Measurements from ENCODE around the gene DAB2IP. TPM values are rescaled to one million over a fixed set of nuclear protein-coding genes. Genes with fewer than 3 reads are reported as not detected.

DAB2IP gene
- total RNA-seq, 1 experiment from 2014 or later, result 52.6 TPM

DNA sequence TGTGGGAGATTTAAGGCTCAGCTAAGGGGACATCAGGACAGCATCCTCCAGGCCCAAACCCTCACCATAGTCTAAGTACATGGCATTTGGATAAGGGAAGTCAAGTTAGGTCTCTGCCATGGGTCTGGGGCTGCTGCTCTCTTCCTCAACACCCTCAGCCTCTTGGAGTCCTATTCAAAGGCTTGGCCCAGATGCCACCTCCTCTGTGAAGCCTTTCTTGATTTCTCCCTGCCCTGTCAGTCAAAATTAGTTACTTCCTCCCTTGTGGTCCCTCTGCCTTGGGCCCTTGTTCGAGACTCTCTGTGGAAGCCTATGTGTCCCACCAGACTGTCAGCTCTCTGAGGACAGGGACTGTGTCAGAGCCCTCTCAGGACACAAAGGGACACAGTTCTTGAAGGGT lies 17.7 kb upstream of the DAB2IP start (continued):
- TF ChIP-seq, protein P1, sequence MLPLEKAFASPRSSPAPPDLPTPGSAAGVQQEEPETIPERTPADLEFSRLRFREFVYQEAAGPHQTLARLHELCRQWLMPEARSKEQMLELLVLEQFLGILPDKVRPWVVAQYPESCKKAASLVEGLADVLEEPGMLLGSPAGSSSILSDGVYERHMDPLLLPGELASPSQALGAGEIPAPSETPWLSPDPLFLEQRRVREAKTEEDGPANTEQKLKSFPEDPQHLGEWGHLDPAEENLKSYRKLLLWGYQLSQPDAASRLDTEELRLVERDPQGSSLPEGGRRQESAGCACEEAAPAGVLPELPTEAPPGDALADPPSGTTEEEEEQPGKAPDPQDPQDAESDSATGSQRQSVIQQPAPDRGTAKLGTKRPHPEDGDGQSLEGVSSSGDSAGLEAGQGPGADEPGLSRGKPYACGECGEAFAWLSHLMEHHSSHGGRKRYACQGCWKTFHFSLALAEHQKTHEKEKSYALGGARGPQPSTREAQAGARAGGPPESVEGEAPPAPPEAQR (CRISPR knock-in tag; IDR thresholded peaks at IDR 0.05), result no peak
- no peak for TF ChIP-seq NFE2L1 (CRISPR knock-in tag; IDR thresholded peaks at IDR 0.05)

DNA sequence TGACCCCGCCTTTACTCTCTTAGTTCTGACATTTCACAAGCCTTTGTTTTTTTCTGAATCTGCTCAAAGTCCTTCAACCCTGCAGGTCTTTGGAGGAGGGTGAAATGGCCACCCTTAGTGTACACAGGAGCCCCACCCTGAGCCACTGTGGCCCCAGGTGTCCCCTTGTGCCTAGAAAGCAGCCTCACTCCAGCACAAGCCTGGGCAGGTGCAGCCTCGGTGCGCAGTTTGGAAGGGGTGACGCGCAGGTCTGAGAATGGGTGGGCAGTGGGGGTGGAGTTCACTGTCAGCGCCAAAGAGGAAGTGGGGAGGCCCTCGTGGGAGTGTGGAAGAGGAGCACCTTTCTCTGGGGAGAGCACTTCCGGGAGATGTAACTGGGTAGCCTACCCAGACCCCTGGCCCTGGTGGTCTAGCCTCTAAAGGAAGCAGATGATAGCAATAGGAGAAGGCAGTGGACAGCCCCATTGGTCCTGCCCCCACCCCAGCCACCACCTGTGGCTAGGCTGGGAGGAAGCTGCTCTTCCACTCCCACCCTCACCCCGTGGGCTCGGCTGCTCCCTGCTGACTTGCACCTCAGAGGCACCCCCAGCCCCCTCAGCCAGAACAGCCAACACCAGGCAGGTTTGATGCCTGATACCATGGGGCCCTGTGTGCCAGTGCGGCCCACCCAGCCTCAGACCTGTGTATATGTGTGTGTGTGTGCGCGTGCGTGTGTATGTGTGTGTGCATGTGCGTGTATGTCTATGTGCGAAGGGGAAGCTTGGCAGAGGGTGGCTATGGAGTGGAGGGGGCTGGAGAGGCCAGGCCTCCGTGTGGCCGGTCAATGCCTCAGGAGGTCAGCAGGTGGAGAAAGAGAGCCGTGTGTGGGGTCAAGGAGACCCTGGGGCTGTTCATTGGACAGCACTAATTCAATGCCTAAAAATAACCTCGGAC lies 16.8 kb upstream of the DAB2IP start:
- TF ChIP-seq, protein P2, sequence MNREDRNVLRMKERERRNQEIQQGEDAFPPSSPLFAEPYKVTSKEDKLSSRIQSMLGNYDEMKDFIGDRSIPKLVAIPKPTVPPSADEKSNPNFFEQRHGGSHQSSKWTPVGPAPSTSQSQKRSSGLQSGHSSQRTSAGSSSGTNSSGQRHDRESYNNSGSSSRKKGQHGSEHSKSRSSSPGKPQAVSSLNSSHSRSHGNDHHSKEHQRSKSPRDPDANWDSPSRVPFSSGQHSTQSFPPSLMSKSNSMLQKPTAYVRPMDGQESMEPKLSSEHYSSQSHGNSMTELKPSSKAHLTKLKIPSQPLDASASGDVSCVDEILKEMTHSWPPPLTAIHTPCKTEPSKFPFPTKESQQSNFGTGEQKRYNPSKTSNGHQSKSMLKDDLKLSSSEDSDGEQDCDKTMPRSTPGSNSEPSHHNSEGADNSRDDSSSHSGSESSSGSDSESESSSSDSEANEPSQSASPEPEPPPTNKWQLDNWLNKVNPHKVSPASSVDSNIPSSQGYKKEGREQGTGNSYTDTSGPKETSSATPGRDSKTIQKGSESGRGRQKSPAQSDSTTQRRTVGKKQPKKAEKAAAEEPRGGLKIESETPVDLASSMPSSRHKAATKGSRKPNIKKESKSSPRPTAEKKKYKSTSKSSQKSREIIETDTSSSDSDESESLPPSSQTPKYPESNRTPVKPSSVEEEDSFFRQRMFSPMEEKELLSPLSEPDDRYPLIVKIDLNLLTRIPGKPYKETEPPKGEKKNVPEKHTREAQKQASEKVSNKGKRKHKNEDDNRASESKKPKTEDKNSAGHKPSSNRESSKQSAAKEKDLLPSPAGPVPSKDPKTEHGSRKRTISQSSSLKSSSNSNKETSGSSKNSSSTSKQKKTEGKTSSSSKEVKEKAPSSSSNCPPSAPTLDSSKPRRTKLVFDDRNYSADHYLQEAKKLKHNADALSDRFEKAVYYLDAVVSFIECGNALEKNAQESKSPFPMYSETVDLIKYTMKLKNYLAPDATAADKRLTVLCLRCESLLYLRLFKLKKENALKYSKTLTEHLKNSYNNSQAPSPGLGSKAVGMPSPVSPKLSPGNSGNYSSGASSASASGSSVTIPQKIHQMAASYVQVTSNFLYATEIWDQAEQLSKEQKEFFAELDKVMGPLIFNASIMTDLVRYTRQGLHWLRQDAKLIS (CRISPR knock-in tag; IDR thresholded peaks at IDR 0.05; ENCODE audit: borderline replicate concordance), result no peak
- peak; percentile 37 for TF ChIP-seq CTCF (IDR thresholded peaks at IDR 0.05)
- TF ChIP-seq JUN (CRISPR knock-in tag; IDR thresholded peaks at IDR 0.05), result no peak
- no peak for TF ChIP-seq RORB (CRISPR knock-in tag; IDR thresholded peaks at IDR 0.05)
- peaks cover 48% of the 10 kb centered on the region for H3K4me1 Mint-ChIP-seq
- H3K36me3 Mint-ChIP-seq, result no peaks in the 10 kb centered on the region
- POLR2A ChIA-PET, result interaction anchor here (1.0 kb wide), 1 partner anchor 10 kb away, joined by 3 read pairs; no protein-coding TSS in a partner anchor
- CTCF ChIA-PET, result interaction anchor here (0.9 to 8.8 kb wide), 13 partner anchors 9 to 297 kb away, joined by 3 to 115 read pairs (median 6); no protein-coding TSS in a partner anchor
- H3K27ac Mint-ChIP-seq, result peak overlapping the region; percentile 64
- no peaks in the 10 kb centered on the region for H3K27me3 Mint-ChIP-seq (ENCODE audit: low read depth)
- no peaks in the 10 kb centered on the region for H3K9me3 Mint-ChIP-seq
- DNase-seq (ENCODE audit: low spot score) (peak; percentile 70), ATAC-seq (peak; percentile 88)
- no peak overlapping the region for H3K4me3 Mint-ChIP-seq

GRCh38 chr9:121635300-121635876 lies 16.0 kb upstream of the DAB2IP start:
- H3K27ac Mint-ChIP-seq, result no peak overlapping the region; the same call in 1 of the 2 replicates
- no peak for TF ChIP-seq ATF1 (CRISPR knock-in tag; IDR thresholded peaks at IDR 0.05)
- TF ChIP-seq, protein P3, sequence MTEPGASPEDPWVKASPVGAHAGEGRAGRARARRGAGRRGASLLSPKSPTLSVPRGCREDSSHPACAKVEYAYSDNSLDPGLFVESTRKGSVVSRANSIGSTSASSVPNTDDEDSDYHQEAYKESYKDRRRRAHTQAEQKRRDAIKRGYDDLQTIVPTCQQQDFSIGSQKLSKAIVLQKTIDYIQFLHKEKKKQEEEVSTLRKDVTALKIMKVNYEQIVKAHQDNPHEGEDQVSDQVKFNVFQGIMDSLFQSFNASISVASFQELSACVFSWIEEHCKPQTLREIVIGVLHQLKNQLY (CRISPR knock-in tag; IDR thresholded peaks at IDR 0.05), result no peak
- no peak for TF ChIP-seq GABPB1 (CRISPR knock-in tag; IDR thresholded peaks at IDR 0.05)
- DNase-seq (ENCODE audit: low spot score) (no peak), ATAC-seq (no peak; the same call in 1 of the 2 replicates)
- H3K36me3 Mint-ChIP-seq, result no peaks in the 10 kb centered on the region
- no peaks in the 10 kb centered on the region for H3K9me3 Mint-ChIP-seq
- peaks cover 54% of the 10 kb centered on the region for H3K4me1 Mint-ChIP-seq
- ChIA-PET CTCF (interaction anchor here (0.9 to 8.8 kb wide), 12 partner anchors 9 to 296 kb away, joined by 3 to 115 read pairs (median 7); no protein-coding TSS in a partner anchor), POLR2A (interaction anchor here (1.0 kb wide), 1 partner anchor 9 kb away, joined by 3 read pairs; no protein-coding TSS in a partner anchor)
- H3K27me3 Mint-ChIP-seq (ENCODE audit: low read depth), result no peaks in the 10 kb centered on the region
- no peak overlapping the region for H3K4me3 Mint-ChIP-seq
